NCI-H2107 (cell line): ENCODE results near the gene PTH1R.

Source experiments
- DNase-seq: peaks from one replicate; lab custom pipeline; 2025; lab: John Stamatoyannopoulos, UW

Gene PTH1R

GRCh38 chr3:46883054-46883829 is 5.7 kb downstream of the PTH1R start:
- no peak for DNase-seq

- no peak for DNase-seq
These were observed 6.3 kb downstream of the PTH1R start for GRCh38 chr3:46883830-46884185.

- no peak for DNase-seq
These were observed 6.9 kb downstream of the PTH1R start for GRCh38 chr3:46884427-46884826.

- DNase-seq: no peak
These were observed 7.4 kb downstream of the PTH1R start for GRCh38 chr3:46884929-46885328.

- DNase-seq: no peak
These were observed 8.1 kb downstream of the PTH1R start for GRCh38 chr3:46885612-46886011.

- DNase-seq: no peak
These were observed 10.5 kb downstream of the PTH1R start for GRCh38 chr3:46887980-46888494.

- no peak for DNase-seq
These were observed 11.2 kb downstream of the PTH1R start for GRCh38 chr3:46888705-46889104.

- DNase-seq: no peak
These were observed 12.0 kb downstream of the PTH1R start for GRCh38 chr3:46889381-46890110.

- no peak for DNase-seq
These were observed 12.6 kb downstream of the PTH1R start for GRCh38 chr3:46890132-46890531.

GRCh38 chr3:46891132-46891531 is 13.6 kb downstream of the PTH1R start:
- DNase-seq: no peak

- DNase-seq: no peak
These were observed 15.0 kb downstream of the PTH1R start for GRCh38 chr3:46892285-46893145.

- no peak for DNase-seq
These were observed 15.7 kb downstream of the PTH1R start for GRCh38 chr3:46893146-46893748.

GRCh38 chr3:46893763-46894162 is 16.2 kb downstream of the PTH1R start:
- DNase-seq: no peak

- DNase-seq: no peak
These were observed 16.7 kb downstream of the PTH1R start for GRCh38 chr3:46894256-46894655.

- no peak for DNase-seq
These were observed 17.7 kb downstream of the PTH1R start for GRCh38 chr3:46895204-46895660.

GRCh38 chr3:46895761-46896160 is 18.2 kb downstream of the PTH1R start:
- DNase-seq: no peak

- DNase-seq: no peak
These were observed 18.9 kb downstream of the PTH1R start for GRCh38 chr3:46896386-46896785.

GRCh38 chr3:46897031-46897430 is 19.5 kb downstream of the PTH1R start:
- DNase-seq: no peak

- no peak for DNase-seq
These were observed 20.4 kb downstream of the PTH1R start for GRCh38 chr3:46897829-46898320.

- no peak for DNase-seq
These were observed 21.0 kb downstream of the PTH1R start for GRCh38 chr3:46898321-46899150.
